Coronary artery (tissue), 2 donors: ENCODE data around the gene MIEF1.

Experiments
- DNase-seq: peaks from one replicate; pipeline ENCODE4 v3.0.0-alpha.2; 2017; ENCODE audit warnings: low spot score
- H3K27ac ChIP-seq, 2 donors: fragments of 200-600 bp; sonication (generic); one replicate each; pipeline ENCODE4 v1.5.1; 2016 to 2019
- H3K4me3 ChIP-seq: fragments of 200-600 bp; sonication (generic); 2 replicates; pipeline ENCODE4 v1.5.1; 2016; ENCODE audit warnings: mild to moderate bottlenecking, moderate library complexity
- TF ChIP-seq, protein P1 (sequence below): fragments of 200-600 bp; sonication (generic); IDR thresholded peaks from one replicate; pipeline ENCODE4 v1.5.1; 2019; ENCODE audit warnings: antibody characterized with exemption

MIEF1 gene

DNA sequence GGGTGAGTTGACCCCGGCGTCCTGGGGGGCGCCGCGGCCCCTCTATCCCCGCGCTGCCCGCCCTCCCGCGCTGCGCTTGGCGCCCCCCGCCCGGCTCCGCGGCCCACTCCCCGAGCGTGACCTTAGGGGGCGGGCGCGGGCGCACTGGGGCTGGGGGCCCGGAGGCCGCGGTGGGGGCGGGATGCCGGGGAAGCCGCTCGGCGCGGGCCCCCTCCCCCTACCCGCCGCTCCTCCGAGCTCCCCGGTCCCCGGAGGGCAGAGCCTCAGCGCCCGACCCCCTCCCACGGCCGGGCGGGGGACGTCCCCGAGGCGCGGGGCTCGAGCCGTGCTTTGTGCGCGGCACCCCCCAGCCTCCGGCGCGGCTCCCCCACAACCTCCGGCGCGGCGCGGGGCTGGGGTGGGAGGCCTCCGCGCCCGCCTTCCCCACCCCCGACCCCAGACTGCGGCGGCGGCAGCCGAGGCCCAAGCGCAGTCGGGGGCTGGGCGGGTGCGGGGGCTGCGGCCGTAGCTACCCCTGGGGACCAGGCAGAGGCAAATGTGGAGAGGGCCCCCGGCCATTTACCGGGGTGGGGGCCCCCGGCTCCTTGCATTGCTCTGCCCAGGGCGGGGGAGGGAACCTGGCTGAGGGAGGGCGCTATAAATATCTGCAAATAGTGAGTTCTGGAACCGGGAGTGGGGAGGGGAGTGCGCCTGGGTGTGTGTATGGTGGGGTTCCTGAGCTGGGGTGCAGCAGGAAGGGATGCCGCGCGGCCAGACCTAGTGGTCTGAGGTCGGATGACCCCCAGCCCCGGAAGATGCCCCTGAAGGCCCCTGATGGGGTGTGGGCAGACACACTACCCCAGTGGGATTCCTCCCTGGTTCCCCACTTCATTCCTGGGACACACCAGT lies 44.3 kb upstream of the MIEF1 start:
- DNase-seq: no peak
- H3K4me3 ChIP-seq: peak overlapping the region; percentile 78
- TF ChIP-seq, protein P1, sequence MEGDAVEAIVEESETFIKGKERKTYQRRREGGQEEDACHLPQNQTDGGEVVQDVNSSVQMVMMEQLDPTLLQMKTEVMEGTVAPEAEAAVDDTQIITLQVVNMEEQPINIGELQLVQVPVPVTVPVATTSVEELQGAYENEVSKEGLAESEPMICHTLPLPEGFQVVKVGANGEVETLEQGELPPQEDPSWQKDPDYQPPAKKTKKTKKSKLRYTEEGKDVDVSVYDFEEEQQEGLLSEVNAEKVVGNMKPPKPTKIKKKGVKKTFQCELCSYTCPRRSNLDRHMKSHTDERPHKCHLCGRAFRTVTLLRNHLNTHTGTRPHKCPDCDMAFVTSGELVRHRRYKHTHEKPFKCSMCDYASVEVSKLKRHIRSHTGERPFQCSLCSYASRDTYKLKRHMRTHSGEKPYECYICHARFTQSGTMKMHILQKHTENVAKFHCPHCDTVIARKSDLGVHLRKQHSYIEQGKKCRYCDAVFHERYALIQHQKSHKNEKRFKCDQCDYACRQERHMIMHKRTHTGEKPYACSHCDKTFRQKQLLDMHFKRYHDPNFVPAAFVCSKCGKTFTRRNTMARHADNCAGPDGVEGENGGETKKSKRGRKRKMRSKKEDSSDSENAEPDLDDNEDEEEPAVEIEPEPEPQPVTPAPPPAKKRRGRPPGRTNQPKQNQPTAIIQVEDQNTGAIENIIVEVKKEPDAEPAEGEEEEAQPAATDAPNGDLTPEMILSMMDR: no peak
- peak overlapping the region in 1 of 2 donors; percentile 69 for H3K27ac ChIP-seq

DNA sequence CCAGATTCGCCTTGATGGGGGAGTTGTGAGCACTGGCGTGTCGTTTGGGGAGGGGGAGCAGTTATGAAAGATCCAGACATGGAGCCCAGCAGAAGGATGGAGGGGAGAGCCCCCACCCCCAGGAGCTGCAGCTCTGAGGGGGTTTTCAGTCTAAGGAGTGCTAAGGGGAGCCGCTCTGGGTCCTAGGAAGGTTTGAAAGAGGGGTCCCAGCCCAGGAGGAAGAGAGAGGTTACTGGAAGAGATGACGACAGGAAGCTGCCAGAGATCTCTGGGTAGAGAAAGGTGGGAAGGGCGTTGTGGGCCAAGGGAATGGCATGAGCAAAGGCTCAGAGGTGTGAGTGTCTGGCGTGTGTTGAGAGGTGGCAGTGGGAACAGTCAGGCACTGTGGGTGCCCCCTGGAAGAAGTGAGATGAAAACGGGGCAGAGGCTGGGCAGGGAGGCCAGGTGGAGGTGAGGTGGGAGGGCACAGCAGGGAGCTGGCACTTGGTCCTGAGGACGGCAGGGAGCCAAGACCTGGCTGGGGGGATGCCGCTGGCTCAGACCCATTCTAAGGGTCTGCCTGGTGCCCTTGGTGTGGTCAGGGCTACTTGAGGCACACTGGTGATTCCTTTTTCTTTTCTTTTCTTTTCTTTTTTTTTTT lies 43.5 kb upstream of the MIEF1 start:
- Histone ChIP-seq H3K4me3 (peak overlapping the region; percentile 78), H3K27ac (peak overlapping the region in 1 of 2 donors; percentile 69)
- TF ChIP-seq, protein P1: no peak
- no peak for DNase-seq

DNA sequence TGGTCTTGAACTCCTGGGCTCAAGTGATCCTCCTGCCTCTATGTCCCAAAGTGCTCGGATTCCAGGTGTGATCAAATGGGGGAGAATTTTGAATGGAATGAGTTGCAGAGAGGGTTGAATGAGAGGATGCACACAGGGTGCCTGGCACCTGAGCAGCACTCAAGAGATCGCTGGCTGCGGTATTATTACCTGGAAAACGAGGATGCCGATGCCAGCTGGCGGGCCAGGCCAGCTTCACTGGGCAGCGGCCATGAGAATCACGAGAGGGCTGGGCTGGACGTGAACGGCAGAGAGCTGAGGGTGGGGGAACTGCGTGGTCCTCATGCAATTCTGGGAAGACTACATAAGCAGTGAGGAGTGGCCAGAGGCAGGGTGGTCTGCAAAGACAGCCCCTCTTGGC lies 42.4 kb upstream of the MIEF1 start:
- TF ChIP-seq, protein P1: no peak

DNA sequence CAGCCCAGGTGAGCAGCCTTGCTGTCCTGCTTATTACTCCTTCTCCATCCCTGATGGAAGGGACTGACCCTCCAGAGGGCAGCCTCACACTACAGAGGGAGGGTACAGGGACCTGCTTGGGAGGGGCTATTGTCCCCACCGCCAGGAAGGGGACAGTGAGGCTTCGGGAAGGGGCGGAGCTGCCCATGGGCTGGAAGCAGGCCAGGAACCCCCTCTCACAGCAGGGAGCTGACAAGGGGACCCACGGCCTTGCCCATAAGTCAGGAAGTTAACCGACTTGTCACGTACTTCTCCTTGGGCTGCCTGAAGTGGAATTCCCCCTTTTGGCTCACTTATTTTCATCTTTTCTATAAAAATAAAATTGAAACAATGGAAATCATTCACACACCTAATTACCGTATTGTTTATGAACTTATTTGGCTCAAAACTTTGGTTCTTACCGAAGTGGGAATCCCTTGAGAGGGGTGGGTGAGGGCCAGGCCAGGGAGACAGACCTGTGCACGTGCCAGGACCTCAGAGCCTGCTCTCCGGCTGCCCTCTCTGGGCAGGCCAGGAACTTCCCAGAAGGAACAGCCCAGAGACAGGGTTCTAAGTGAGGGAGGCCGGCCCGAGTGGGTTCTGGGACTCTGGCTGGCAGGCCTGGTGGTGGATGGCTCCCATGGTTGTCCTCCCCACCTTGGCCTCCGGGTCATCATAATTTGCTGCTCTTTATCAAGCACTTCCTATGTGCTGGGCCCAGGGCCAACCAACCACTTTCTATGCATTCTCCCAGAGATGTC lies 39.5 kb upstream of the MIEF1 start:
- TF ChIP-seq, protein P1: no peak
- no peak for DNase-seq
- Histone ChIP-seq H3K4me3 (no peak overlapping the region), H3K27ac (peak overlapping the region in 1 of 2 donors; percentile 59)

More for the DNA sequence above, 42.4 kb upstream of the MIEF1 start:
- DNase-seq: no peak
- Histone ChIP-seq H3K4me3 (no peak overlapping the region), H3K27ac (no peak overlapping the region)

DNA sequence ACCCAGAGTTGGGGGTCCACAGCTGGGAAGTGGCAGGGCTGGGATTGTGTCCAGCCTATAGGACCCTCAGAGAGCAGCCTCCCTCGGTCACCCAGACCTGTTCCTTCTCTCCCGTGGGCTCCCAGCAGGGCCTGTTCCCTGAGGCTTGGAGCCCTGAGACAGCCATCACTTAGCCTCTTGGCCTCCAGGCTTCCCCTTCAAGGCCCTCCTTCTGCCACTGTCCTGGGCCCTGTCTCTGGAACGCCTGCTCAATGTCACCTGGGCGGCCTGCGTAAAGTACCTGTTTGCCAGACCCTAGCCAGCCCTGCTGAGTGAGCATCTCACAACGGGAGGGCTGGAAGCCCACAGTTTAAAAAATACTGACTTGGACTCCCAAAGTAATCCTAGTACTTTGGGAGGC lies 38.8 kb upstream of the MIEF1 start:
- TF ChIP-seq, protein P1: no peak
- Histone ChIP-seq H3K27ac (peak overlapping the region in 1 of 2 donors; percentile 59), H3K4me3 (no peak overlapping the region)
- no peak for DNase-seq

DNA sequence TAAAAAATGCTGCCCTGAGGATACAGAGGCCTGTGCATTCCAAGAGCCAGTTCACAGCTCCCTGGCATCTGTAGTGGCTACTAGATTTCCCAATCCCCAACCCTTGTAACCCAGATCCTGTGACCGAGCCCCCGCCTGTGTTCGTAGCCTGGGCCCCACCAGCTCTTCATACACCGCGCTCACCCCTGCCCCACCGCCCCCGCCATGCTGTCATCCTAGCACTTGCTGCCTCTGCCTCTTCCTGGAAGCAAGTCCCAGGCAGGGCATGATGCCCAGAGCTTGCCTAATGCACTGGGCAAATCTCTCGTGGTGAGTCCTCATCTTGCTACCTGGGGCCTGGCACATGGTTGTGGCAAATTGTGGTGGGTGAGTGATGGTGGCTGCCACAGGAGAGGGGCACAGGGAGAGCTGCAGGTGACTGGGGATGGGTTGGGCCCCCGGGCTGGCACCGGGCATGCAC lies 38.1 kb upstream of the MIEF1 start:
- H3K4me3 ChIP-seq: no peak overlapping the region
- TF ChIP-seq, protein P1: no peak
- DNase-seq: no peak
- H3K27ac ChIP-seq: peak overlapping the region in 1 of 2 donors; percentile 11
